Transverse colon (tissue), 4 donors: ENCODE results near the gene LCORL.

Source experiments
- EP300 ChIP-seq: sonication (generic); formaldehyde crosslinking; IDR thresholded peaks from one replicate; pipeline ENCODE4 v1.6.1; 2017; ENCODE audit warnings: antibody characterized with exemption, low read depth
- POLR2A ChIP-seq: fragments of 450-650 bp; IDR thresholded peaks from one replicate; pipeline ENCODE4 v1.6.1; 2016; ENCODE audit warnings: antibody characterized with exemption, mild to moderate bottlenecking, moderate library complexity
- POLR2AphosphoS5 ChIP-seq, 3 donors: sonication (generic); formaldehyde crosslinking; IDR thresholded peaks; one replicate each; pipeline ENCODE4 v1.6.1; 2016; ENCODE audit warnings: antibody characterized with exemption in 3 of 3
- TF ChIP-seq, protein P1 (sequence below), 5 experiments: fragments of 200-600 bp in 3 of 5; fragments of 450-650 bp in 2 of 5; sonication (generic) in 3 of 5; IDR thresholded peaks; 1 replicate in 2 of 5; 2 replicates in 3 of 5; pipeline ENCODE4 v1.5.1; 2016 to 2017; ENCODE audit warnings: antibody characterized with exemption in 5 of 5, inconsistent platforms in 3 of 5, mild to moderate bottlenecking in 2 of 5, moderate library complexity in 1 of 5

DNA sequence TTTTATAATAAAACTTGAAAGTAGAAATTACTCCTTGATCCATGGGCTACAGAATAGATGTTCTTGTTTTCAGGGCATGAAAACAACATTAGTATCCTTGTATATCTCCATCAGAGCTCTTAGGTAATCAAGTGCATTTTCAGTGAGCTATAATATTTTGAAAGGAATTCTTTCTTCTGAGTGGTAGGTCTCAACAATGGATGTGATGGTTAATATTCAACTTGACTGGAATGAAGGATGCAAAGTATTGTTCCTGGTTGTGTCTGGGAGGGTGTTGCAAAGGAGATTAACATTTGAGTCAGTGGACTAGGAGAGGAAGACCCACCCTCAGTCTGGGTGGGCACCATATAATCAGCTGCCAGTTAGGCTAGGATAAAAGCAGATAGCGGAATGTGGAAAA is 100.1 kb downstream of the LCORL start:
- TF ChIP-seq, protein P1, sequence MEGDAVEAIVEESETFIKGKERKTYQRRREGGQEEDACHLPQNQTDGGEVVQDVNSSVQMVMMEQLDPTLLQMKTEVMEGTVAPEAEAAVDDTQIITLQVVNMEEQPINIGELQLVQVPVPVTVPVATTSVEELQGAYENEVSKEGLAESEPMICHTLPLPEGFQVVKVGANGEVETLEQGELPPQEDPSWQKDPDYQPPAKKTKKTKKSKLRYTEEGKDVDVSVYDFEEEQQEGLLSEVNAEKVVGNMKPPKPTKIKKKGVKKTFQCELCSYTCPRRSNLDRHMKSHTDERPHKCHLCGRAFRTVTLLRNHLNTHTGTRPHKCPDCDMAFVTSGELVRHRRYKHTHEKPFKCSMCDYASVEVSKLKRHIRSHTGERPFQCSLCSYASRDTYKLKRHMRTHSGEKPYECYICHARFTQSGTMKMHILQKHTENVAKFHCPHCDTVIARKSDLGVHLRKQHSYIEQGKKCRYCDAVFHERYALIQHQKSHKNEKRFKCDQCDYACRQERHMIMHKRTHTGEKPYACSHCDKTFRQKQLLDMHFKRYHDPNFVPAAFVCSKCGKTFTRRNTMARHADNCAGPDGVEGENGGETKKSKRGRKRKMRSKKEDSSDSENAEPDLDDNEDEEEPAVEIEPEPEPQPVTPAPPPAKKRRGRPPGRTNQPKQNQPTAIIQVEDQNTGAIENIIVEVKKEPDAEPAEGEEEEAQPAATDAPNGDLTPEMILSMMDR (IDR thresholded peaks at IDR 0.05) = no peak
- TF ChIP-seq POLR2A (no peak), POLR2AphosphoS5 (IDR thresholded peaks at IDR 0.05) (no peak), EP300 (no peak)
